GM12891 (cell line): ENCODE data around the gene CST7.

Source experiments
- POLR2A ChIP-seq: IDR thresholded peaks from 2 replicates; pipeline ENCODE4 v1.6.1; 2011; ENCODE audit warnings: low read depth, low read length, control low read depth
- POLR2AphosphoS5 ChIP-seq: IDR thresholded peaks from 2 replicates; pipeline ENCODE4 v1.6.1; 2011; ENCODE audit warnings: low read depth, low read length, control low read depth
- SPI1 ChIP-seq: IDR thresholded peaks from 2 replicates; pipeline ENCODE4 v1.6.1; 2011; ENCODE audit warnings: low read depth, low read length, control low read depth
- TAF1 ChIP-seq: IDR thresholded peaks from 2 replicates; pipeline ENCODE4 v1.6.1; 2011; ENCODE audit warnings: low read depth, low read length, control low read depth

- TF ChIP-seq POLR2A (no peak), POLR2AphosphoS5 (no peak), TAF1 (no peak), SPI1 (no peak)
Observed at GRCh38 chr20:25005661-25006060, 56.6 kb downstream of the CST7 start.
